ENCODE results near the gene PIK3R5.
"Not testable (repeated sequence)": the region's sequence is repeated elsewhere in the genome, so short reads cannot be mapped to it uniquely, and the experiment has no call there.

Gene PIK3R5

DNA sequence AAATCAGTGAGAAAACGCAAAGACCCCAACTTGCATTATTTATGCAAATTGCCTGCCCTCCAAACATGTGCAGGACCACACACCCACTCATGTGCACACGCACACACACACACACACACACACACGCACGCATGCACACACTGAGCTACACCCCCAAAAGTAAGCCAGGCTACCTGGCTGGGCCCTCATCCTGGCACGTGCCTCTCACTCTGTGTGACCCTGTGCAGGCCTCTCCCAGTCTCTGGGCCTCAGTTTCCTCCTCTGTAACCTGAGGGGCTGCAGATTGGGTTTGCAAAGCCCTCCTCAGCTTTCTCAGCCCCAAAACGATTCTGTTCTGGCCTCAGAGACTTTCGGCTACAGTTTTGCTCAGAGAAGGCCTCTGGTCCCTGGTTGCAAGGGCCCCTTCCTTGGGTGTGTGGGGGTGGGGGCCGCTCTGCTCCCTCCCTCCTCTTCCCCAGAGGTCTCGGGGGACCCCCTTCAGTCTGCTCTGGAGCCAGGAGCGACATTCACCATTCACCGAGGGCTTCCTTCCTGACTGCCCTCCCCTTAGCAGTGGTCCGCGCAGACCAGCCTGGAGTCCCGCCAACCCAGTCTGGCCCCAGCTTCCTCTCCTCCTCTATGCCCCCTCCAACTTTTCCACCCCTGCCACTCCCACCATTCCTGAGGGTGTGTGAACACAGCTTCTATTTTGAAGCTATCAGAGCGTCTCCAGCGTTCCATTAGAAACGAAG is 92.6 kb downstream of the PIK3R5 start:
- no peak for DNase-seq

DNA sequence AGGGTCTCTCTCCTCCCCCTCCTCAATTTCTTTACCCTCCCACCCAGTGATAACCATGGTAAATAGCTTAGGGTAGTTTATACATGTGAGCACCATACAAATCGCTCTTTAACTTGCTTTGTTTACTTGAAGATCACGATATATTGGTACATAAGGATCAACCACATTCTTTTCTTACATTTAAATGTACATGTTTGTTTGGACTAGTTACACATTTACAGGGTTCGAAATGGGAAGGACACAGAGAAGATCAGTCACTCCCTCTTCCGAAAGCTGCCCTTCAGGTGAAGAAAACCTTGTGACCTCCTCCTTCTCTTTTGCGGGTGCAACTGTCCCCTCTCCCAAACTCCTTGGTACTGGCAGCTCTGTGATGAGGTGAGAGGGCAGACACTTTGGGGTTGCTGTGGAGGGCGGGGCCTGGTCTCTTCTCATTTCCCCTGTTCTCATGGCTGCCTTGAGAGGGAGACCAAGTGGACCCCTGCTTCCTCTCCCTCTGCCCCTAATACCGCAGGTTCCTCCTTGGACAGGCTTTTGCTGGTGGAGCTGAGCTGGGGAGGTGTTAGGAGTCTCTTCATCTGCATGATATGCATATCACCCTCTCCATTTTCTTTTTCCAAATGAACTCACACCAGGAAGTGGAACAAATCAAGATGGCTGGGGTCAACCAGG is 93.3 kb downstream of the PIK3R5 start:
- no peak for DNase-seq

DNA sequence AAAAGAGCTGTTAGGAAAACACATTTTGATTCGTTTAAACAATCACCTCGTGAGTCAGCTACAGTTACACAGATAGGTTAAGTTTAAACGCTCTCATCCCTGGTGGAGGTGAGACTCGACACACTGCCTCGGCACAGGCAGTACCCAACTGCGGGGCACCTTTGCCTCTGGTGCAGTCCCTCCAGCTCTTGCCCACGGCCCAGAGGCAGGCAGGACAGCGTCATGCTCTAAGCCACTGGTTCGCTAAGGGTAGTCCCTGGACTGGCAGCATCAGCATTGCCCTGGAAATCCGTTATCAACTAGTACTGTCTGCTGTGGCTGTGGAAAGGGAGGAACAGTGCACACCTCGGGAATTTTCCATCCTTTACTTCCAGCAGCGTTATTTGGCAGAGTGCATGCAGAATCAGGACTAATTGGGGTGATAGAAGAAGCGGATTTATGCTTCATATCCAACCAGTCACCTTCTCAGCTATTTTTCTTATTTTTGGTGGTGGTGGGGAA is 94.4 kb downstream of the PIK3R5 start:
- no peak for DNase-seq

DNA sequence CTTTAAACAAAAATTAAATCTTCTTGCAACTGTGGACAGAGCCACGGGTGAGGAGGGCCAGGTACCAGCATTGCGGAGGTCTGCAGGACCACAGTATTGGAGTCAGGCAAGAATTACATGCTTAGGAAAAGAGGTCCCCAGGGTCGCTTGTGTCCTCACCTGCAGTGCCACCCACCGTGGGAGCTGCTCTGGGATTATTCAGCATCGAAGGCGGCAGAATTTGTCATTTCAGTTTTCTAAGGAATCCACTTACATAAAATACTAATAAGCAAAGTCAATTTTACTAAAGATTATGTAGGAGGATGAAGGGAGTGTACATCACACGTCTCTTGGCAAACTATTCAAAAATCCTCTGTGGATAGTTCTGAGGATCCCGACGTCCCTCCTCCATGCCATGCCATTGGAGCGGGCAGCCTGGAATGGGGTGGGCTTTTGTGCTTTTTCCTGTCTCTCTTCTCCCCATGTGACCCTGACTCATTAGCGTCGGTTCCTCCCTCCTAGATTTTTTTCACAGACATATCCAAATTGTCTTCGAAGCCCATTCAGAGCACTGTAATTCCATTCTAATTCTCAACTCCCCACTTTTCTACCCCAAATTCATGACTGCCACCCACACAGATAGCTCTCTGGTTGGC is 95.0 kb downstream of the PIK3R5 start:
- no peak for DNase-seq

DNA sequence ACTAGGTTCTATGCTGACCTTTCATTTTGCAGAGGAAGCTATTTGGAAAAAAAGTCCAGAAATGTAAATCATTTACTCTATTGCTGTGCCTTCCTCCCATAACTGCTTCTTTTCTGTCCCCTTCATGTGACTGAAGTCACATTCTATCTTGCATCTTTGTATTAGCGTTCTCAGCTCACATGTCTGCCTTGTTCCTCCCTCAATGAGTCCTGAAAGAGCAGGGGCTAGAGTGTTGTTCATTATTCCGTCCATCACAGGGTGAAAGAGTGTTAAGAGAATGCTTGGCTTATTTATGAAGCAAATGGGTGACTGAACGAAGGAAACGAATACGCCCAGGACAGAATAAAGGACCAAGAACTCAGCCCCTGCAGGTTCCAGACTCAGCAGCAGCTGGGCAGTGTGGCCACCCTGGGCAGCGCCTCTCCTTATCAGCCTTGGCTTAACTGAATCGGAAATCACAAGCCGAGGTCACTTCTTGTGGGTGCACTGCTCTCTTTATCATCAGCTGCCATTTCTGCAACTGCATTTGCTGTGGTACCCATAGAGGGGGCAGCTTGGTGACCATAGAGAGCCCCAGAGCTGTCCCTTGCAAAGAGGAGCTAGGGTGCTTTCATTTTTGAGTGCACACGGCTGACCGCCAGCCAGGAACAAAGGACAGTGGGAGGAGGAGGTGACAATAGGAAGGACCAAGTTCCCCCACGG is 96.2 kb downstream of the PIK3R5 start:
- DNase-seq, result no peak

DNA sequence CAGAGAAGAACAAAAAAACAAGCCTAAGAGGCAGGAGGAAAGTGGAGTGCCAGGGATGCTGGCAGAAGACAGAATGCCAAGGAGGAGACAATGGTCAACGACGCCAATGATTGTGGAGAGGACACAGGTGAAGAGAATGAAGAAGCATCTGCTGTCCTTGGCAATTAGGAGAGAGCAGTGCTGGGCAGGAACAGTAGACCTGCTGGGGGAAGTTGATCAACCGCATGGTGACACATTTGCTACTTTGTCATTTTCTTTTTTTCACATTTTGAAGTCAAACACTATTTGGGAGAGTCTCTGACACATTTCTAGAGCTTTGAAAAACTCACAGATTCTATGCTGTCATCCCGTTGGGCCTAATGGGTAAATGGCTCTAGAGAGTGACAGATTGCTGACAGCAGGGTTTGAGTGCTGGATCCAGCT is 97.0 kb downstream of the PIK3R5 start:
- no peak for DNase-seq

DNA sequence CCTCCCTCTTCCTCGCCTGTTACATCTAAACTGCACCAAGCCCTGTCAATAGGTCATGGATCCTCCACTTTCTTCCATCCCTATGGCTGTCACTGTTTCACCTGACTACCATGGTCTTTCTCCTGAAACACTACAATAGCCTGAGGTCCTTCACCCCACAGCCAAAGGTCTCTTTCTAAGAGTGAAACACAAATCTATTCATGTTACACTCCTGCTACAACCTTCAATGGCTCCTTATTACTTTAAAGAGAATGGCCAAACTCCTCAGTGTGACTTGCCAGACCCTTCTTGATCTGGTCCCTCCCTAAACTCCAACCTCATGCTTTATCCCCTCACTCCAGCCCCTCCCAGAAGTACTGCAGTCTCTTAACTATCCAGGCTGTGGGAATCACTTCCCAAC is 97.4 kb downstream of the PIK3R5 start:
- DNase-seq, result no peak

DNA sequence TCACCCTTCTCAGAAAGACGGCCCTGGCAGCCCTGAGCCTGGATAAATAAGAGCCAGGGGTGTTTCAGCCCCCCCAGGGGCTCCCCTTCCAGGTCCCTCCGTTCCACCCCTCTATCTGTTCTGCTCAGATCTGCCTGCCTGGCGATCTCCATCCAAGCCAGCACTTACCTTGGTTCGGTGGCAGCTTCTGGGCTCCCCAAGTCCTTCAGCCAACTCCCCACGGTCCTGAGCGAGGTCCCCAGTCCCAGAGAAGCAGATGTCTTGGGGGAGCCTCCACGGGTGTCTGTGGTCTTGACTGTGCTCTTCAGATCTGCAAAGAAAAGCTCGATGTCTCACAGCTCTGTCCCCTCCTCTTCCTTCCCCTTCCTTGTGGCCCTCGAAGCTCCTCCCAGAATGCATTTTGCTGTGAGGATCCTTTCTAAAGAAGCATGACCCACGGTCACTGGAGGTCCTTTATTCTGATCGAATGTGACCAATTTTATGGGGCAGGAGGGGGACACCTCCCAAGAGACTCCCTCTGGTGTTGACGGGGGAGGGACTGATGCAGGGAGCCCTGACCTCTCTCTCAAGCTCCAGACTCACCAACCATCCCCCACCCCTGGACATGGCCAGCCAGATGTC is 98.0 kb downstream of the PIK3R5 start, which contains the start of gene PIK3R6:
PIK3R6 (minus strand) TSS at position 314 of the 621 bp plus-strand sequence. CDS start 17,880 bp downstream, outside the sequence.
- DNase-seq, result no peak

DNA sequence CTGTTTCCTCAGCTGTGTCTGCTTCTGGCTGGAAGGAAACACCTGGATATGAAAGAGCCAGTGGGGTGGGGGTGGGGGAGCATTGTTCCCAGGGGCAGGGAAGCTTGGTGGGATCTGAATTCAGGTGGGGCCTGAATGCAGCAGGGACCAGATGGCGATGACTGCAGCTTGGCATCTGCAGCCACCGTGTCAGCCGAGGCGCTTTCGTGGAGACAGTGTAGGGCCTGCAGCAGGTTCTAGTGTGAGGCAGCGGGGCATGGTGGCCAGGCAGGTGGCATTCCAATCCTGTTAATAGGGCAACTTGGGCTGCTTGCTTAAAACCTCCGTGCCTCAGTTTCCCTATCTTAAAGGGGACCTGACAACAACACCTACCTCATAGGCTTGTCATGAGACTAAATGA is 99.7 kb downstream of the PIK3R5 start:
- no peak for DNase-seq

DNA sequence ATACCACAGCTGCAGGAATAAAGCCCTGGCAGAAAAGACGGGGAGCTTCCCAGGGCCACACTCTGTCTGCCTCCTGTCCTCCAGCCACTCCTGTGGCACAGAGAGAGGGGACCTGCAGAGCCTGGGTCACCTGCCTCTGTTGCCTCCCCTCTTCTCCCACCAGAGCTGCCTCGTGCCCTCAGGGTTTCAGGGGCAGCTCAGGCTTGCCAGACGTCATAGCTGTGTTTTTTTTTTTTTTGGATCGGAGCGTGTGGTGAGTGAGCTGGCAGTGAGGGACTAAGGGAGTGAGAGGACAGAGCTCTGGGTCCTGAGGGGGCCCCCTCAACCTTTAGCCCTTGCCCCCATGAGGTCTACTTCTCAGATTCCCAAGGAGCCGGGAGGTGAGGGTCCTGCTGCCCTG is 100.1 kb downstream of the PIK3R5 start:
- DNase-seq, result no peak

DNA sequence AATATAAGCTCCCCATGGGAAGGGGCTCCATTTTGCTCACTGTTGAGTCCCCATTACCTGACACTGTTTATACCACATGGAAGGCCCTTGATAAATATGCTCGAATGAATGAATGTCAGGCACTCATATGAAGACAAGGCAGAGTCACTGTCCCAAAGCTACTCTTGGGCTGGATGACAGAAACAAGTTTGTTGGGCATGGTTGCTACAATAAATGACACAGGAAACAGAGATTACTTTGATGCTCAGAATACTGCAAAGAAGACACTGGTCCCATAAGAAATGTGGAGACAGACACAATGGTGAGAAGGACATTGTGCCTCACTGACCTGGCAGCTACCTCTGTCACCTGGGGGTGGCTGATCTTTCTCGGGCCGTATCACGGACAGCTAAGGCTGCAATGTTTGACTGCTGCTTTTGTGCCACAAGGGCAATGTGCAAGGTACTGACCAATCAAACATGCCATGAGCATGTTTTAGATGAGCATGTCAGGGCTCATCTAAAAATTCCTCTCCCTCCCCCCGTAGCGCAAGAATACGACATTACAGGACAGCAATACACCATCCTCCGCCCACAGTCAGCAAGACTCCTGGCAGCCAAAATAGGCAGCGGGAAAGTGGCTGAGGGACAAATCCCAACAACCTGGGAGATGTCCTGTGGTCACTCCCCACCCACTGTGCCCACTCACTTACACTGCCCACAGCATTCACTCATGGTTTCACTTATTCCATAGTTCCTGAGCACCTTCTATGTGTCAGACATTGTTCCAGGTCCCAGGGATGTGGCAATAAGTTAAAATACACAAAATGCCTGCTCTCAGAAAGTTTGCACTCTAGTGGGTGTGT is 103.1 kb downstream of the PIK3R5 start:
- DNase-seq, result no peak

DNA sequence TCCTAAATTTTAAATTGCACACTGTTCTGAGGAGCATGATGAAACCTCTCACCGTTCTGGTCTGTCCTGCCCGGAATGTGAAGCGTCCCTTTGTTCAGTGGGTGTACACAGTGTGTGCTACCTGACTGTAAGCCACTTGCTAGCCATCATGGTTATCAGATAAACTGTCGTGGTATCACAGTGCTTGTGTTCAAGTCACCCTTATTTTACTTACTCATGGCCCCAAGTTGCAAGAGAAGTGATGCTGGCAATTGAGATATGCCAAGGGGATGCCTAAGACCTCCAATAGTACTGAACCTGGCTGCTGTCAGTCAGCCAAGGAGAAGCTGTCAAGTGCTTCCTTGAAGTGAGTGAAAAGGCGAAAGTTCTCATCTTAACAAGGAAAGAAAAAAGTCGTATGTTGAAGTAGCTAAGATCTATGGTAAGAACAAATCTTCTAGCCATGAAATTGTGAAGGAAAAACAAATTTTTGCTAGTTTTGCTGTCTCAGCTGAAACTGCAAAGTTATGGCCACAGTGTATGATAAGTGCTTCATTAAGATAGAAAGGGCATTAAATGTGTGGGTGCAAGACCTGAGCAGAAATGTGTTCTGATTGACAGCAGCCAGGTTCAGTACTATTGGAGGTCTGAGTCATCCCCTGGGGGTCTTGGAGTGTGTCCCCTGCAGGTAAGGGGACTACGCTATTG is 103.9 kb downstream of the PIK3R5 start:
- no peak for DNase-seq

DNA sequence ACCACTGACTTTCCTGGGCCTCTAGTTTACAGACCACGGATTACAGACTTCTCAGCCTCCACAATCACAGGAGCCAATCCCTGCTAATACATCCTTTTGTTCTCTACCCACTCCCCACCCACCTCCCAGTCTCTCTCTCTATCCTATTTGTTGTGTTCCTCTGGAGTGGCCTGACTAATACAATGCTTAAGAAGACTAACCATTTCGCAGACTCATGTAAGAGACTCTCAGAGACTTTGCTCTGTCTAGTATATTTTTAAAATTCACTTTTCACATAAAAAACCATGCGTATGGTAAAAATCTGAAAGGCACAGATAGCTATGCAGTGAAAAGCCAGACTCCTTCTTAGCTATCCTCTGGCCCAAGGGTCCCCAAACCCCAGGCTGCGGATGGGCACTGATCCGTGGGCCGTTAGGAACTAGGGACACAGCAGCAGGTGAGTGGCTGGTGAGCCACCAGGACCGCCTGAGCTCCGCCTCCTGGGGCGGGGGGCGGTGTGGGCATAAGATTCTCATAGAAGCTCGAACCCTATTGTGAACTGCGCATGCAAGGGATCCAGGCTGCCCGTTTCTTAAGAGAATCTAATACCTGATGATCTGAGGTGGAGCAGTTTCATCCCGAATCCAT is 105.6 kb downstream of the PIK3R5 start:
- DNase-seq, result no peak

DNA sequence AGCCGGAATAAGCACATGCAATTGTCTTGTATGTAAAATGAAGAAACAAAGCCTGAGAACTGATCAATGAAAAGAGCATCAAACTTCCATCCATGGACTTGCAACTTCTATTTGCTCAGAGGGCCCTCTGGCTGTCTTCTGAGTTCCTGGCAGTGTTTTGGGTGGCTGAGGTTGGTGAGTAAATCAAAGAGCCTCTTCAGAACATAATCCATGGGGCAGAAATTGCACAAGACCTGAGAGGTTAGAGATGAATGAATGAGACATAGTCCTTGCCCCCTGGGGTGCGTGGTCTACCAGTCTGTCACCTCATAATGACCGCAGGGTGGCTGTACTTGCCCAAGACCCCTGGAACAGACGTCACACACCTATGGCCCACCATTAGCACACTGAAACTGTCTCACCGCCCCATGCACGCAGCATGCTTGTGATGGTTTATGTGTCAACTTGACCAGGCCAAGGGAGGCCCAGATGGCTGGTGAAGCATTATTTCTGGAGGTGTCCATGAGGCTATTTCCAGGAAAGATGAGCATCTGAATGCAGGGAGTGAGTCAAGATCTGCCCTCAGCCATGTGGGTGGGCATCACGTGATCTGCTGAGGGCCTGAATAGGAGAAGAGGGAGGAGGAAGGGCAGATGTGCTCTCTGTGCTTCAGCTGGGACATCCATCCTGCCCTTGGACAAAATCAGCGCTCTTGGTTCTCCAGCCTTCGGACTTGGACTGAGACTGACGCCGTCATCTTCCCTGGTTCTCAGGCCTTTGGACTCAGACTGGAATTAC is 106.3 kb downstream of the PIK3R5 start:
- no peak for DNase-seq

DNA sequence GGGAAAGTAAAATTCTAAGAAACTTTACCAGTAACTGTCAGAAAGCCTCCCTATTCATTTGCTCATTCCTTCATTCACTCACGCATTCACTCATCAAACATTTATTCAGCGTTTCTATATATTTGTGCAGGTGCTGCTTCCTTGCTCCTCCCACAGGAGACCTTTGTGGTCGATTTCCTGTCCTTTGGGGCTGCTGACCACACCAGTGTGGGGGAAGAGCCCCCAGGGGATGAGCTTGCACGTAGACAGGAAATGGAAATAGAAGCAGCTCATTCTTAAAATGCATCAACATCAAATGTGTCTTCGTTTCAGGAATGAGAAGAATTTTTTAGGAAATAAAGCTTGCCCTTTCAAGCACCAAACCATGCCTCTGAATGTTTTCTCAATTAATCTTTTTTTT is 107.6 kb downstream of the PIK3R5 start:
- DNase-seq, result no peak

DNA sequence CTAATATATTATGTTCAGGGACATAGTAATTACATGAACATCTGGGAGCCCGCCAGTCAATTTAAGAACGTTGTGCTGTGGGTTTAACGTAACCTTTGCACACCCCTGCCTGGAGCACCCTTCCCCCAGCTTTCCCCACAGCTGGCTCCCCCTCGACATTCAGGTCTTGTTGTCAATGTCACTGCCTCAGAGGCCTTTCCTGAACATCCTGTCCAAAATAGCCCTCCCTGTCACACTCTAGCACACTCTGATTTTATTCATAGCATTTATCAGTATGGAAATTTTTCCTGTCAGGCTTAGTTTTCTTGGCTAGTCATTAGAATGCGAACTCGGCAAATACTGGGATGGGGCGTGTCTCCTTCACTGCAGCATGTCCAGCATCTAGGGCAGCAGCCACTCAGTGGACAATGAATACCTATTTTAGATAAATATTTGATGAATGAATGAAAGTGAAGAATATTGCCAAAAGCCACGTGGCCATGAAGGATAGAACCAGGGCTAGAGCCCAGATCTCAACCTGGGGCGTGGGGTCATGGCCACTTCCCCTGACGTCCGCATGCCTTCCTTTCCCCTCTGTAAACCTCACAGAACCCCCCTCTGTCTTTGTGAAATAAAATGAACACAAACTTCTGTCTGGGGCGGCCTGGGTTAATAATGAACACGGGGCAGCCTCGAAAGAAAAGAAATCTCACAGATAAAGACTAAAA is 108.5 kb downstream of the PIK3R5 start:
- DNase-seq, result peak; percentile 61

DNA sequence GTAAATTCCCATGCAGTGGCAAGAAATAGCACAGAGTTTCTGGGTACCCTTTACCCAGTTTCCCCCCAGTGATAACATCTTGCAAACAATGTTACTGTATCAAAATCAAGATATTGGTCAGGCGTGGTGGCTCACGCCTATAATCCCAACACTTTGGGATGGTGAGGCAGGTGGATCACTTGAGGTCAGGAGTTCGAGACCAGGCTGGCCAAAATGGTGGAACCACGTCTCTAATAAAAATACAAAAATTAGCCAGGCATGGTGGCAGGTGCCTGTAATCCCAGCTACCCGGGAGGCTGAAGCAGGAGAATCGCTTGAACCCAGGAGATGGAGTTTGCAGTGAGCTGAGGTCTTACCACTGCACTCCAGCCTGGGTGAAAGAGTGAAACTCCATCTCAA is 109.3 kb downstream of the PIK3R5 start:
- DNase-seq, result not testable (repeated sequence)

DNA sequence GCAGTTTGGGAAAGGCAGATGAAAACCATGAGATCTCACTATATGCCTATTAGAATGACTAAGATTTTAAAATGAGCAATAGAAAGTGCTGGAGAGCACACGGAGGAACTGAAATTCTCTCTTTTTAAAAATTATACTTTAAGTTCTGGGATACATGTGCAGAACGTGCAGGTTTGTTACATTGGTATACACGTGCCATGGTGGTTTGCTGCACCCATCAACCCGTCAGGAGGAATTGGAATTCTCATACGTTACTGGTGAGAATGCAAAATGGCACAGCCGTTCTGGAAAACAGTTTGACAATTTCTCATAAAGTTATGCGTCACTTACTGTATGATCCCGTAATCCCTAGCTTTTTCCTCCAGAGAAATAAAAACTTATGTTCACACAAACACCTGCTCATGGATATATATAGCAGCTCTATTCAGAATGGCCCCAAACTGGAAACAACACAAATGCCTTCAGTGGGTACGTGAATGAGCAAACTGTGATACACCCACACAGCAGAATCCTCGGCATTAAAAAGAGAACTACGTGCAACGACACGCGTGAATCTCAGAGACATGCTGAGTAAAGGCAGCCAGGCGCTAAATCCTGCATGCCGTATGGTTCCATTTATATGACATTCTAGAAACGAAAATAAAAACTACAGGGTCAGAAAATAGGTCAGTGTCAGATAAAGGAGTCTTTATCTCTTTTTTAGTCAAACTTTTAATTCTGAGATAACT is 109.9 kb downstream of the PIK3R5 start:
- no peak for DNase-seq

DNA sequence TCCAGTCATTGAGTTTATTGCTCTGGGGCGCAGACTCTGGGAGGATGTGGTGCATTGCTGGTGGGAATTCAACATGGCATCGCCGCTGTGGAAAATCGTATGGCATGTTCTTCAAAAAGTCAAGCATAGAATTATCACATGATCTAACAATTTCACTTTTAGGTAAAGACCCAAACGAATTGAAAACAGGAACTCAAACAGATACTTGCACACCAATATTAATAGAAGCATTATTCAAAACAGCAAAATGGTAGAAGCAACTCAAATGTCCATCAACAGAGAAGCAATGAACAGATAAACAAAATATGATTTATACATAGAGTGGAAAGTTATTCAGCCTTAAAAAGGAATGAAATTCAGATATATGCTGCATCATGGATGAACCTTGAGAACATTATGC is 113.9 kb downstream of the PIK3R5 start:
- DNase-seq, result no peak
